ENCODE data around the gene SMIM10L2A.
"Not testable (repeated sequence)": the region's sequence is repeated elsewhere in the genome, so short reads cannot be mapped to it uniquely, and the experiment has no call there.

Gene SMIM10L2A

DNA sequence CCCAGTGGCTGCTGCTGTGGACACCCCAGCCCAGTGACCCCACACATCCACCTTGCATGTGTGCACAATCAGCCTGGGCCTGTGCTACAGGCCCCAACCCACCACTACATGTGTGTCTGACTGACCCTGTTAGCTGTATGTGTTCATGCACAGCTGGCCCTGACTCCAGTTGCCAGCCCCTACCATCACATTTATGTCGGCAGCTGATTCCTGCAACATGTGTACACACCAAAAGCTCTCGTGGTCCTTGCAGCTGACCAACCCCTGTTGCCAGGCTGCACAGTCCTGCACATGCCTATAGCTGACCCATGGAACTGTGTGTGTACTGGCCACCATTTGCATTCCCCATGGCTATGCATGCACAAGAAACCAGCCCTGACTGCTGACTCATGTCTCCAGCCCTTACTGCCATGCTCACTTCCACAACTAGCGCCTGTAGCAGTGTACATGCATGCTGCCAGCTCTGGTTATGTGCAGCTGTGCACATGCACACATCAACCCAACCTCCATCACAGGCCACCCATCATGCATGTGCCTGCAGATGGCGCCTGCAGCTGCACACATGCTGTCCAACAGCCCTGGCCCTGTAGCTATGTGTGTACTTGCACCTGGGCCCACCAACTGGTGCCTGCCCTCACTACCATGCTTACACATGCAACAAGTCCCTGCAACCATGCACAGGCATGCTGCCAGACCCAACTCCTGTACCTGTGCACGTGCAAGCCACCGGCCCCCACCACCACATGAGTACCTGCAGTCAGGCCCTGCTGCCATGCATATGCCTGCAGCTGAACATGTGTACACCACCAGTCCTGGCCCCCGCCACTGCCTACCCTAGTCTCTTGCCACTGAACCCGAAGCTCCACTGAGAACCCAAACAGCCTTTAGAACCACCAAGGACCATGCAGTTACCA is 28.1 kb downstream of the SMIM10L2A start:
- no peaks in the 10 kb centered on the region for H3K36me3 ChIP-seq (replicated peaks)

DNA sequence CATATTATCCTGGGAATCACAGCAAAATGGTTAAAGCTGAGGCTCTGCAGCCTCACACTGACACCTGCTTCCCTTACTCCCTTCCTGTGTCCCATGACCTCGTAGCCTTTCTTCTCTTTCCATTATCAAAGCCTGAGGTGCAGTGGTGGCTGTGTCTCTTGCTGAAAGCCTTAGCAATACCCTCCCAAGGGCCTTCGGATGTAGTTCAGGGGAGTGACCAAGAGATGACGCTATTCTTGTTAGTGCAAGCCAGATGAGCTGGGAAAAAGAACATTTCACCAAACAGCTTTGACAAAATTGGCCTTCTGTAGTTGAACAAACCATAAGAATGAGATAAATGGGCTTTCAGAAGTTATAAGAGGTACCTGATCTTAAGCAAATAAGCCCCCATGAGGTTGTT is 31.6 kb downstream of the SMIM10L2A start:
- H3K4me1 ChIP-seq = no peaks in the 10 kb centered on the region
- DNase-seq (ENCODE audit: low spot score in 2 of 2) = no peak
- H3K27me3 ChIP-seq (ENCODE audit: low read depth) = no peaks in the 10 kb centered on the region
- H3K9me3 ChIP-seq = no peaks in the 10 kb centered on the region
- in situ Hi-C loops (cut with MboI; ENCODE audit: low sequenced_read_pairs) = no loop called here
- no peak overlapping the region for H3K4me3 ChIP-seq
- H3K36me3 ChIP-seq (replicated peaks) = no peaks in the 10 kb centered on the region

More for the DNA sequence above, 28.1 kb downstream of the SMIM10L2A start:
- no peak for DNase-seq (ENCODE audit: low spot score in 2 of 2)
- in situ Hi-C loops (cut with MboI; ENCODE audit: low sequenced_read_pairs) = no loop called here
- Histone ChIP-seq H3K27me3 (ENCODE audit: low read depth) (no peaks in the 10 kb centered on the region), H3K4me3 (no peak overlapping the region), H3K4me1 (no peaks in the 10 kb centered on the region), H3K9me3 (no peaks in the 10 kb centered on the region)

DNA sequence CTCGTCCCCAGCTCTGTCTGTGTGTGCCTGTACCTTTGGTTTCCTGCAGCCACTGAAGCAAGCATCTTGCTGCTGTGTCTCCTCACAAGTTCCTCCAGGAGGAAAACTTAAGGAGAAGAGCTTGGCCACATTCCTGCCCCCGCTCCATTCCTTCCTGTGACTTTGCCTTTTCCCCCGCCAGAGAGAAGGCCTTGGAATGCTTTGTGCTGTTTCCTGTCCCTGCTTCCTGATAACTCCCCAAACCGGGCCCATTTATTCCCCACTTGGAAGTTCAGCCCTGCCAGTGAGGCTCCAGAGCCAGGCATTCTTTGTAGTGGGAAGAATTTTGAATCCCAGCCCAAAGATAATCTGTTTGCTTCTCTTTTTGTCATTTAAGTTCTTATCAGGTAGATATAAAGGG is 33.1 kb downstream of the SMIM10L2A start:
- DNase-seq (ENCODE audit: low spot score in 2 of 2) = no peak
- Histone ChIP-seq H3K9me3 (no peaks in the 10 kb centered on the region), H3K36me3 (replicated peaks) (no peaks in the 10 kb centered on the region), H3K4me1 (no peaks in the 10 kb centered on the region), H3K4me3 (no peak overlapping the region), H3K27me3 (ENCODE audit: low read depth) (no peaks in the 10 kb centered on the region)
- in situ Hi-C loops (cut with MboI; ENCODE audit: low sequenced_read_pairs) = no loop called here

DNA sequence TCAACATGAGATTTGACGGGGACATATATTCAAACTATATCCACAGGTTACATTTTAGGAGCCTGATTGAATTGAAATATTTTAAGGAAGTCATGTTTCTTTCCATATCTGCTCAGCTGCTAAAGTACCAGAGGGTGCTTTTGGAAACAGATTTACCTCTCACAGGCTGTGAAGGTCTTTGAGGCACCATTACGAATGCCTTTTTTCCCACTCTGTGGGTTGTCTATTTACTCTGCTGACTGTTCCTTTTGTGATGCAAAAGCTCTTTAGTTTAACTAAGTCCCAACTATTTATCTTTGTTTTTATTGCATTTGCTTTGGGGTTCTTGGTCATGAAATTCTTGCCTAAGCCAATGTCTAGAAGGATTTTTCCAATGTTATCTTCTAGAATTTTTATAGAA is 40.0 kb downstream of the SMIM10L2A start:
- DNase-seq (ENCODE audit: low spot score in 2 of 2) = peak; percentile 21 to 80
- H3K27me3 ChIP-seq (ENCODE audit: low read depth); H3K4me3 ChIP-seq; H3K9me3 ChIP-seq; in situ Hi-C loops (cut with MboI; ENCODE audit: low sequenced_read_pairs); H3K36me3 ChIP-seq (replicated peaks): not testable (repeated sequence)
- peaks cover 10% of the 10 kb centered on the region for H3K4me1 ChIP-seq

DNA sequence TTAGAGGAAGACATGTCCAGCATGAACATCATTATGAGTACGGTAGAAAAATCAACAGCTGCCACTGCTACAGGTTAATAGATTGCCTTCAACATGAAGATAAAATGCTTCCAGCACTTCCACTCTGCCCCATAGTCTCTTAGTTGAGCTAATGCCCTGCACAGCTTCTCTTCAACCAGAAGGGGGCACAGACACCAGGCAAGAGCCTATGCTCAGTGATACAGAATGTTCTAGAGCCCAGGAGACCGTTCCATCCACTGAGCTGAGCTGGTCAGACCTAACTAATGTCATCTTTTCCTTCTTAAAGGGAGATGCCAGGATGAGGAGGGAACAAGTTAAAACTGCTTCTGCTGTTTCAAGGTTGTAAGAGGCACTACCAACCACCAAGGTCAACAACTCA is 42.2 kb downstream of the SMIM10L2A start:
- H3K4me1 ChIP-seq = peaks cover 10% of the 10 kb centered on the region
- no peak overlapping the region for H3K4me3 ChIP-seq
- H3K27me3 ChIP-seq (ENCODE audit: low read depth) = no peaks in the 10 kb centered on the region
- in situ Hi-C loops (cut with MboI; ENCODE audit: low sequenced_read_pairs) = no loop called here
- no peak for DNase-seq (ENCODE audit: low spot score in 2 of 2)
- H3K9me3 ChIP-seq = no peaks in the 10 kb centered on the region
- no peaks in the 10 kb centered on the region for H3K36me3 ChIP-seq (replicated peaks)

DNA sequence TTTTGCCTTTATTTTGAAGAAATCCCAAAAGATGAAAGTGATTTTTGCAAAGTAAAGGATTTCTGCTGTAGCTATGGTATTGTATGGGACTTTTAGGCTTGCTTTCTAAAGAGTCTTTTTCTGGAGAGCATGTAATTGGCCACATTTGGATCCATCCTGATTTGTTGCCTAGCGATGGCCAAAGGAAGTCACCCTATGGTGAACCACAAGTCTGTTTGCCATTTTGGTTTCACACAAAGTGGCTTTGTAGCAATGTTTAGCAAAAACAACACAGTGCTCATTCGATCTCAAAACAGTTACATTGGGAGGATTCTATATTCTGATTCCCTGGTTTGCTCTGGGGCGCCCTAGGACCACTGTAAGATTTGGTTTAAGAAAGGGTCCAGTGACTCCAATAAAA is 54.6 kb downstream of the SMIM10L2A start:
- H3K9me3 ChIP-seq = no peaks in the 10 kb centered on the region
- in situ Hi-C loops (cut with MboI; ENCODE audit: low sequenced_read_pairs) = loop anchor here (25.0 kb wide), 1 partner anchor 364 kb away; the partner anchor contains the start of gene ETDB

DNA sequence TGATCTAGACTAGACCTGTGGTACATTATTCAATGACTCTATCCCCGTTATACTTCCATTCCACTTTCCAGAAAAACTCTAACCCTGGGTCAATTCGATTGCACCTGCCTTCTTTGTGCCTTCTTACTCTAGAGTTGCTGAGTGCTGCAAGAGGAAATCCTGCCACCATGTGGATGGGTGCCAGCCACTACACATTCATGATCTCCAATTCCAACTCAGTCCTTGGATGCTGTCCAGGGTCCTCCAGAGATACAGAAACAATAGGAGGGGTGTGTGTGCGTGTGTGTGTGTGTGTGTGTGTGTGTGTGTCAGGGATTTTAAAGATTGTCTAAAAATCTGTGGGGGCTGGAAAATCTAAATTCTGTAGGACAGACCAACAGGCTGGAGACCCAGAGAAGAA is 55.8 kb downstream of the SMIM10L2A start:
- no peak overlapping the region for H3K4me3 ChIP-seq
- no peaks in the 10 kb centered on the region for H3K27me3 ChIP-seq (ENCODE audit: low read depth)
- H3K36me3 ChIP-seq (replicated peaks) = no peaks in the 10 kb centered on the region
- in situ Hi-C loops (cut with MboI; ENCODE audit: low sequenced_read_pairs) = loop anchor here (25.0 kb wide), 1 partner anchor 365 kb away; the partner anchor contains the start of gene ETDB
- DNase-seq (ENCODE audit: low spot score in 2 of 2) = peak; percentile 86 to 89
- 0 out of 2 replicates have a peak, but pooled peaks cover 2% of the 10 kb centered on the region for H3K4me1 ChIP-seq
- H3K9me3 ChIP-seq = no peaks in the 10 kb centered on the region

More for the DNA sequence above, 54.6 kb downstream of the SMIM10L2A start:
- H3K36me3 ChIP-seq (replicated peaks) = no peaks in the 10 kb centered on the region
- H3K4me1 ChIP-seq = 0 out of 2 replicates have a peak, but pooled peaks cover 2% of the 10 kb centered on the region
- DNase-seq (ENCODE audit: low spot score in 2 of 2) = no peak
- H3K4me3 ChIP-seq = no peak overlapping the region
- H3K27me3 ChIP-seq (ENCODE audit: low read depth) = no peaks in the 10 kb centered on the region

Data from HAP-1 (cell line).